Measurements from ENCODE around the gene RNF7.
"Not testable (repeated sequence)": the region's sequence is repeated elsewhere in the genome, so short reads cannot be mapped to it uniquely, and the experiment has no call there.

The RNF7 gene

DNA sequence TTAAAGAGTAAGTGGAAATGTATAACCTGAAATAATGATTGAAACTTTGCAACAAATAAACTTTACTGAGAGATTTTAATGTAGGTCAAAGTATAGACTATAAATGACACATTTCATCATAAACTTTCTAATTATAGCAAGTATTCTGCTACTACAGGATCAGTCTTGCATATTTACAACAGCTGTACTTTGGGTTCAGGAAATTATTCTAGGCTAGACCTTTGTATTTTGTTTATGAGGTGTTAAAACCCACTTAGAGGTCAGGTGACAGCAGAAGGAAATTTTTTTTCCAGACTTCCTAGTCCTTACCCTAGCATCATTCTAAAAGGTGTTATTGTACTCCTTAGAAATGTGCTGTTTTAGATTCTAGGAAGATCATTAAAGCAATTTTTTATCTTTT, 2.3 kb downstream of the RNF7 start:
- Mint-ChIP-seq H3K27ac (no peak overlapping the region), H3K27me3 (no peaks in the 10 kb centered on the region), H3K9me3 (no peaks in the 10 kb centered on the region), H3K4me1 (ENCODE audit: low read depth) (peaks cover 48% of the 10 kb centered on the region), H3K4me3 (no peak overlapping the region), H3K36me3 (ENCODE audit: low read depth) (peaks cover 40% of the 10 kb centered on the region)
- intact Hi-C loops (cut with micrococcal nuclease) = no loop called here

DNA sequence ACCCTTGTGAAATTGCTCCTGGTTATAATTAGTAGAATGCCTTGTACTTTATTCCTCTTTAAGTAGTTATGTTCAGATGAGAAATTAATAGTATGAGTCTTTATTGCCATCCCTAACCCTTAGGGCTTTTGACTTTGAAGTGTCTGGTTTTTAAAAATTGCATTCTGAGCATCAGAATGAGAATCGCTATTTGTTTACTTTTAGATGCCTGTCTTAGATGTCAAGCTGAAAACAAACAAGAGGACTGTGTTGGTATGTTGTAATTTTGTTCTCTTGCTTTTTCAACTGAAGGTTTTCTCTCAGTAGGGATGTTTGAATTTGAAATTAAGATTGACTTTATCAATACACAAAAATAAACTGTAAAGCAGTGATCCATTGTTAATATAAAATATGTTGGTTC, 5.2 kb downstream of the RNF7 start:
- intact Hi-C loops (cut with micrococcal nuclease) = no loop called here
- H3K36me3 Mint-ChIP-seq (ENCODE audit: low read depth) = peaks cover 65% of the 10 kb centered on the region
- H3K4me3 Mint-ChIP-seq = no peak overlapping the region

DNA sequence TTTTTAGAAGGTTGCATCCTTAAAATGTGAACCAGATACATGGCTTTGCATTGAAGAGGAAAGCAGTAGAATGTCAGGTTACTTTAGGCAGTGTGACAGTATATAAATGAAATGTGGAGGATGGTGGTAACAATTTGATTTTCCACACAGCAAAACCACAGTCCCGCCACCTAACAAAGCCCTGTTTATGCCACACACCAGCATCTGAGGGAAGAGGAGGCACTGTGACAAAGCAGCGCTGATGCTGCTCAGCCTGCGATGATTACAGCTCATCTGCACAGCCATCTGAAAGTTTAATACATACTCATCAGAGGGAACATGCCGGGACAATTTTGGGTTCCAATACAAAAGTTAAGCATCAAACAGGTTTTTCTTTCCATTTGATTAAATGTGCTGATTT, 8.9 kb downstream of the RNF7 start:
- H3K27ac Mint-ChIP-seq = no peak overlapping the region
- H3K9me3 Mint-ChIP-seq = no peaks in the 10 kb centered on the region
- no peaks in the 10 kb centered on the region for H3K27me3 Mint-ChIP-seq
- H3K36me3 Mint-ChIP-seq (ENCODE audit: low read depth) = peaks cover 60% of the 10 kb centered on the region
- intact Hi-C loops (cut with micrococcal nuclease) = no loop called here
- H3K4me1 Mint-ChIP-seq (ENCODE audit: low read depth) = peaks cover 9% of the 10 kb centered on the region
- no peak overlapping the region for H3K4me3 Mint-ChIP-seq

More for the DNA sequence above, 5.2 kb downstream of the RNF7 start:
- Mint-ChIP-seq H3K9me3 (no peaks in the 10 kb centered on the region), H3K27me3 (no peaks in the 10 kb centered on the region), H3K27ac (no peak overlapping the region), H3K4me1 (ENCODE audit: low read depth) (peaks cover 28% of the 10 kb centered on the region)

DNA sequence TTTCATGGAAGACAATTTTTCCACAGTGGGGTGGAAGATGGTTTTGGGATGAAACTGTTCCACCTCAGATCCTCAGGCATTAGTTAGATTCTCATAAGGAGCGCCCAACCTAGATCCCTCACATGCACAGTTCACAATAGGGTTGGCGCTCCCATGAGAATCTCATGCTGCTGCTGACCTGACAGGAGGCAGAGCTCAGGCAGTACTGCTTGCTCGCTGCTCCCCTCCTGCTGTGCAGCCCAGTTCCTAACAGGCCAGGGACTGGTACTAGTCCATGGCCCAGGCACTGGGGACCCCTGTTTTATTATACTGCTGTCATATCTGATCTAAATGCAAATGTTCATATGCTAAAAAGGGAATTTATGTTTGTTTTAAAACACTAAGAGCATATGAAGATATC, 15.3 kb downstream of the RNF7 start:
- H3K4me1 Mint-ChIP-seq (ENCODE audit: low read depth) = no peaks in the 10 kb centered on the region
- H3K9me3 Mint-ChIP-seq = no peaks in the 10 kb centered on the region
- no peaks in the 10 kb centered on the region for H3K27me3 Mint-ChIP-seq
- H3K4me3 Mint-ChIP-seq = no peak overlapping the region
- intact Hi-C loops (cut with micrococcal nuclease) = no loop called here
- peaks cover 8% of the 10 kb centered on the region for H3K36me3 Mint-ChIP-seq (ENCODE audit: low read depth)
- no peak overlapping the region for H3K27ac Mint-ChIP-seq

DNA sequence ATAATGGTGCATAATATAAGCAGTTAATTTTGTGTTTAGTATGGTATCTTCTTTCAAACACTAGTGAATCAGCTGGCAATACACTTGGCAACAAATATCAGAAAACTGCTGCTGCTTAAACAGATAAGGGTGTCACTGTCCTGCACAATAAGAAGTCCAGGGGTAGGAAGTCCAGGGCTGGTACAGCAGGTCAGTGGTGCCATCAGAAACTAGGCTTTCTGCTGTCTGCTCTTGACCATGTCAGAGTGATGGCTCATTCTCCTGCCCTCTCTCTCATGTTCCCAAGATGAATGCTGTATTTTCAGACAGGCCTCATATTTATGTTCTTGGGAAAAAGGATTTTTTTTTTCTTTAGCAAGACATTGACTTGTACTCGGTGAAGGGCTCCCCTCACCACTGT, 15.9 kb downstream of the RNF7 start:
- H3K36me3 Mint-ChIP-seq (ENCODE audit: low read depth) = peaks cover 3% of the 10 kb centered on the region

DNA sequence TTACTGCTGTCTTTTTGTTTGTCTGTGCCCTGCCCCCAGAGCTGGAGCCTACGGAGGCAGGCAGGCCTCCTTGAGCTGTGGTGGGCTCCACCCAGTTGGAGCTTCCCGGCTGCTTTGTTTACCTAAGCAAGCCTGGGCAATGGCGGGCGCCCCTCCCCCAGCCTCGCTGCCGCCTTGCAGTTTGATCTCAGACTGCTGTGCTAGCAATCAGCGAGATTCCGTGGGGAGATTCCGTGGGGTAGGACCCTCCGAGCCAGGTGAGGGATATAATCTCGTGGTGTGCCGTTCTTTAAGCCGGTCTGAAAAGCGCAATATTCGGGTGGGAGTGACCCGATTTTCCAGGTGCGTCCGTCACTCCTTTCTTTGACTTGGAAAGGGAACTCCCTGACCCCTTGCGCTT, 24.5 kb downstream of the RNF7 start:
- H3K27ac Mint-ChIP-seq; H3K4me1 Mint-ChIP-seq (ENCODE audit: low read depth); H3K27me3 Mint-ChIP-seq; H3K36me3 Mint-ChIP-seq (ENCODE audit: low read depth); H3K4me3 Mint-ChIP-seq; intact Hi-C loops (cut with micrococcal nuclease); H3K9me3 Mint-ChIP-seq: not testable (repeated sequence)

More for the DNA sequence above, 15.9 kb downstream of the RNF7 start:
- Mint-ChIP-seq H3K4me3 (no peak overlapping the region), H3K27me3 (no peaks in the 10 kb centered on the region), H3K27ac (no peak overlapping the region), H3K4me1 (ENCODE audit: low read depth) (no peaks in the 10 kb centered on the region), H3K9me3 (no peaks in the 10 kb centered on the region)
- intact Hi-C loops (cut with micrococcal nuclease) = no loop called here

DNA sequence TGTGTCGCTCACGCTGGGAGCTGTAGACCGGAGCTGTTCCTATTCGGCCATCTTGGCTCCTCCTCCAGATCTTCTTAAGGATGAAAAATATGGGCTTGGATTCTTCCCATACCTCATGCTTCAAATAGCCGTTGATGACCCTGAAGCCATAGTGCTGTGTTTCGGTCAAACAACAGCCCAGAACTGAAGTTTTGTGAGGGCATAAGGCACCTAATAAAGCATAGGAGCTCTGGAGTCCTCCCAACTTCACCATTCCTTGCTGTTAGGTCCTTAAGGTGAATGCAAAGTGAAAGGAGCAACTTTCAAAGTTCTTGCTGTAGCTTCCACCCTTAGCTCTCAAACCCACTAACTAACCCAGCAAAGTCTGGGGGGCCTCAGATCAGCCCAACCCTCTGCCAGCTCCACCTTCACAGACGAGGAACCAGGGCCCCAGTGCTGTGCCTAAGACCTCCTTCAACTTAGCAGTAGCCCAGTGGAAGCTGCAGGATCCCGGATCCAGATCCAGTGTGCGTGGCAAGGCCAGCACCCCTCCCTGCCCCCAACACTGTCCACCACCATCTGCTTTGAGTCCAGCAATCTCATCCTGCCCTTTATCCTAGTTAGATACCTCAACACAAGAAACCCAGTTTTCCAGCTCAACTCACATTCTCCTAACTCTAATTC, 25.1 kb downstream of the RNF7 start, which contains the start of gene GRK7:
Gene GRK7 (plus strand): TSS at position 321 of the 663 bp plus-strand sequence. CDS start 14,877 bp downstream, outside the sequence.
- no peaks in the 10 kb centered on the region for H3K4me1 Mint-ChIP-seq (ENCODE audit: low read depth)
- H3K9me3 Mint-ChIP-seq = no peaks in the 10 kb centered on the region
- H3K27ac Mint-ChIP-seq = no peak within 1 kb of the TSS
- H3K4me3 Mint-ChIP-seq = no peak within 1 kb of the TSS
- H3K36me3 Mint-ChIP-seq (ENCODE audit: low read depth) = no peaks in the 10 kb centered on the region
- no peaks in the 10 kb centered on the region for H3K27me3 Mint-ChIP-seq
- intact Hi-C loops (cut with micrococcal nuclease) = no loop called here

DNA sequence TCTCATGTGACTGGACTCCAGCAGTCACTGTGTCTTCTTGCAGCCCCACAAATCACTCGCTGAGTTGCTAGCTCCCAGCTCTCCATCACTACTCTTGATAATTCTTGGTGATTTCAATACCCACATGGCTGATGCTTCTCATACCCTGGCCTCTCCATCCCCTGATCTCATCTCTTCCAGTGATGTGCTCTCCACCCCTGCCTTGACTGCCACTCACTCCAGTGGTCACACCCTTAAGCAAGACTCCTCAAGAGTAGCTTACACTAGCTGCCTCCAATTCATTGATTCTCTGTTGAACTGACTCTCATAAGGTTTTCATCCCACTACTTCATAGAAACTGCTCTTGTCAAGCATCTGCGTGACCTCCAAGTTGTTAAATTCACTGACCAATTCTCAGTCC, 25.9 kb downstream of the RNF7 start:
- Mint-ChIP-seq H3K27ac (no peak overlapping the region), H3K27me3 (no peaks in the 10 kb centered on the region), H3K9me3 (no peaks in the 10 kb centered on the region), H3K4me1 (ENCODE audit: low read depth) (no peaks in the 10 kb centered on the region), H3K36me3 (ENCODE audit: low read depth) (no peaks in the 10 kb centered on the region), H3K4me3 (no peak overlapping the region)
- intact Hi-C loops (cut with micrococcal nuclease) = no loop called here

DNA sequence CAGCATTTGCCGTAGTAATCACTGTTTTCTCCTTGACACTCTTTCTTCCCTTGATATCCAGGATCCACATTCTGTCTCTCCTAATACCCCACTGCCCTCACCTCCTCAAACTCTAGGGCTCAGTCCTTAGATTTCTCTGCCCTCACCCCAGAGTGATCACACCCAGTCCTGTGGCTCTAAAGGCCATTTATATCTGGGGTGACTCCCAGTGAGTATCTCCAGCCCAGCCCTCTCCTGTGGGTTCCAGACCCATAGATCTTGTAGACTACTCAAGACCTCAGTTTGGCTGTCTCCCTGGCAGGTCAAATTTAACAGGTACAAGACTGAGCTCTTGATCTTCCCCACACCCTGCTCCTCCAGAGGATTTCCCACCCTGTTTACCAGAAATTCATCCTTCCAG, 26.4 kb downstream of the RNF7 start:
- no peaks in the 10 kb centered on the region for H3K27me3 Mint-ChIP-seq
- no peak overlapping the region for H3K27ac Mint-ChIP-seq
- H3K9me3 Mint-ChIP-seq = no peaks in the 10 kb centered on the region
- H3K36me3 Mint-ChIP-seq (ENCODE audit: low read depth) = no peaks in the 10 kb centered on the region
- no peak overlapping the region for H3K4me3 Mint-ChIP-seq
- intact Hi-C loops (cut with micrococcal nuclease) = no loop called here
- no peaks in the 10 kb centered on the region for H3K4me1 Mint-ChIP-seq (ENCODE audit: low read depth)

DNA sequence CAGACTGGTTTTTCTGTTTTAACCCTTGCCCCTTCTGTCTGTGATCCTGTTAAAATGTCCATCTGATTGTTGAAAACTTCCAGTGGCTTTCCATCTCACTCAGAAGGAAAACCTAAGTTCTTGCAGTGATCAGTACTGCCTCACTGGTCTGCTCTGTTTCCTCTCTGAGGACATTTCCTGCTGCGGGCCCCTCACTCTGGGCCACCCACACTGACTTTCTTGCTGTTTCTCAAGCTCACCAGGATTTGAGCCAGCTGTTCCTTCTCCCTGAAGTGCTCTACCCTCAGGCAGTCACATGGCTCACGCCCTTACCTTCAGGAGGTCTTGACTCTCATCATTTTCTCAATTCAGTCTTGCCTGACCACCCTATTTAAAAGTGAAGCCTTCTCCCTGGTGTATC, 26.9 kb downstream of the RNF7 start:
- no peaks in the 10 kb centered on the region for H3K27me3 Mint-ChIP-seq
- no peak overlapping the region for H3K27ac Mint-ChIP-seq
- no peaks in the 10 kb centered on the region for H3K4me1 Mint-ChIP-seq (ENCODE audit: low read depth)
- no peak overlapping the region for H3K4me3 Mint-ChIP-seq
- no peaks in the 10 kb centered on the region for H3K9me3 Mint-ChIP-seq
- intact Hi-C loops (cut with micrococcal nuclease) = no loop called here
- H3K36me3 Mint-ChIP-seq (ENCODE audit: low read depth) = no peaks in the 10 kb centered on the region

DNA sequence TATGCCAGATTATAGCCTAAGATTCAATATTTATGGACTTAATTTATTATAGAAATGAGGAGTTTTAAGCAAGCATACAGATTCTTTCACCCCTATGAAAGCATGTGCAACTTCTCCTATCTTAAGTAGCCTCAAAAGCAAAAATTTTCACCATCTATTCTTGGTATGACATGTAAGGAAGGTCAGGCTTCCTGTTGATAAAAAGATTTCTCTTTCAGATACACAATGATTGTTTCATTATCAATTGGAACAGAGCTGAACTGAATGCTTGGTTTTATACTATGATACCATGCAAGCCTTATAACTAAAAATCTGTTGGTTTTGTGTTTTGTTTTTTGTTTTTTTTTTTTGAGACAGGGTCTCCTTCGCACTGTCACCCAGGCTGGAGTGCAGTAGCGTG, 29.0 kb downstream of the RNF7 start:
- Mint-ChIP-seq H3K4me1 (ENCODE audit: low read depth) (no peaks in the 10 kb centered on the region), H3K9me3 (no peaks in the 10 kb centered on the region), H3K36me3 (ENCODE audit: low read depth) (no peaks in the 10 kb centered on the region), H3K27ac (no peak overlapping the region), H3K27me3 (no peaks in the 10 kb centered on the region), H3K4me3 (no peak overlapping the region)
- intact Hi-C loops (cut with micrococcal nuclease) = no loop called here

DNA sequence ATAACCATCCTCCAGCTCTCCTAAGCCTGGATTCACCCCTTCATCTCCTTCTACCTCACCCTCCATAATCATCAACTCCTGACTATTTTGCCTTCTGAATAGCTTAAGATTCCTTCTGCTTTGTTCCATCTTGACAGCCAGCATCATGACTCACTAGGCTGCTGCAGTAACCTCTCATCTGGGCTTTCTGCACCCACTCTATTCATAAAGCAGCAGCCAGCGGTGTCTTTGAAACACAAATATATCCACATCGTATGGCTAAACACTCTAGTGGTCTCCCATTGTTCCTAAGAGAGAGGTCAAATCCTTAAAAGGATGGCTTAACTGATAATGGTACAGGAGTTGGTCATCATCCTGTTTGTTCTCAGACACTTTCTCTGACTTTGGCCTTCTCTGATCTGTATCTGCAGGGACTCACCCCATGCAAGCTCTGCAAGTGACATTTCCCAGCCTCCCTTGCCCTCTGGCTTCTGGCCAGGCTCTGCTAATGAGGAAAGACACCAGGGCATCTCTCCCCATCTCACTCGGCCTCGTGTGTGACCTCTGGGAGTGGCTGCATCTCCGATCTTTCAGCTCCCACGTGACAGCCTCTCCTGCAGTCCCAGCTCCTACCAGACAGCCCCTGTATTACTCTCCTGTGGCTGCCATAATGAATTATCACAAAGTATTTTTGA, 31.3 kb downstream of the RNF7 start:
- Mint-ChIP-seq H3K9me3 (no peaks in the 10 kb centered on the region), H3K4me1 (ENCODE audit: low read depth) (no peaks in the 10 kb centered on the region), H3K27ac (no peak overlapping the region), H3K36me3 (ENCODE audit: low read depth) (no peaks in the 10 kb centered on the region), H3K27me3 (no peaks in the 10 kb centered on the region), H3K4me3 (no peak overlapping the region)
- intact Hi-C loops (cut with micrococcal nuclease) = no loop called here

DNA sequence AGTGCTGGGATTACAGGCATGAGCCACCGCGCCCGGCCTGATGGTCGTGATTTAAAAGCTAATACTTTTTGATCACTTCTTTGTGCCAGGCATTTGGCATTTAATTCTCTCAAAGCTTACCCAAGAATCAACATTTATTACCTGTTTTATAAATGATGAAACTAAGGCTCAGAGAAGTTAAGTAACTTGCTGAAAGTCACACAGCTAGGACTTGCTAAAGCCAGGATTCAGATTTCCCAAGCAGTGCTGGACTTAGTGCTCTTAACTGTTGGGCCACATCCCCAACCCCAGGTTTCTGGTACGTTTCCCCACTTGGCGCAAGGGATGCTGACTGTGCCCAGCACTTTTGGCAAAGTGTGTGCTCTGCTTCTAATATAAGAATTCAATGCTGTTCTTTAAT, 35.6 kb downstream of the RNF7 start:
- Mint-ChIP-seq H3K36me3 (ENCODE audit: low read depth) (no peaks in the 10 kb centered on the region), H3K9me3 (no peaks in the 10 kb centered on the region), H3K27ac (no peak overlapping the region), H3K27me3 (no peaks in the 10 kb centered on the region), H3K4me1 (ENCODE audit: low read depth) (no peaks in the 10 kb centered on the region), H3K4me3 (no peak overlapping the region)
- intact Hi-C loops (cut with micrococcal nuclease) = no loop called here

DNA sequence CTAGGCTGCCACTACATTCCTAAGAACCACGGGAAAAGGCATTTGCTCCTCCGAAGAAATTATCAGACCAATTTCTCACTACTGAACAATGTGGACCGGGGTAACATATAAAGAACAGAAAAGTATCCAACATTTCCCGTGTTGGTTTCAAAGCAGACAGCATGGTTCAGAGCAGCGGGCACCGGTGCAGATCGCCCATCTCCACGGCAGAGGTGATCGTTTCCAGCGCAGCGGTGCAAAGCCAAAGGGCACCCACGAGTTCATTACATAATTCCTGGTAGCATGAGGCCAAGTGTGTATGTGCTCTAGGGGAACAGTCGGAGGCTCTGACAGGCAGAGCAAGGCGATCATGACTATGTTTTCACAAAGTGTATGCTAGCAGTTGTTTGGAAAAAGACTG, 38.3 kb downstream of the RNF7 start:
- Mint-ChIP-seq H3K36me3 (ENCODE audit: low read depth) (no peaks in the 10 kb centered on the region), H3K27ac (no peak overlapping the region), H3K4me3 (no peak overlapping the region), H3K27me3 (no peaks in the 10 kb centered on the region), H3K4me1 (ENCODE audit: low read depth) (no peaks in the 10 kb centered on the region), H3K9me3 (no peaks in the 10 kb centered on the region)
- intact Hi-C loops (cut with micrococcal nuclease) = no loop called here

DNA sequence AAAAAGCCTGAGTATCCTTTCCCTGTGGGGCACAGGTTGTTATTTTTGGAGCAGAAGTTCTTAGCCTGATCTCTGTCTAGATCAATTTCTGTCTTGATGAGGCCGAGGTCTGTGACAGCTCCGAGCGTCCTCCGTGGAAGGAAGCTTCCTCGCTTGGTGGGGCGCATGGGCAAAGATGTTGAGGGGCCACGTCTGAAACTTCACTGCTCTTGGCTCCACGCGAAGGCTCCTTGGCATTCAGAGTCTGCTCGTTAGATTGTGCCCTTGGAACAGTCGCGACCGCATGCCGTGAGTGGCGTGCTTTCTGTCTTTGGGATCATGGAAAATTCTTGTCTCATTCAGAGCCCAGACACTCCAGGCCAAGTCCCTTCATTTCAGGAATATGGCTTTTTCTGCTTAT, 38.8 kb downstream of the RNF7 start:
- Mint-ChIP-seq H3K9me3 (no peaks in the 10 kb centered on the region), H3K4me1 (ENCODE audit: low read depth) (no peaks in the 10 kb centered on the region), H3K36me3 (ENCODE audit: low read depth) (no peaks in the 10 kb centered on the region), H3K27me3 (no peaks in the 10 kb centered on the region), H3K4me3 (no peak overlapping the region), H3K27ac (no peak overlapping the region)
- intact Hi-C loops (cut with micrococcal nuclease) = no loop called here
